GM21526 (cell line): ENCODE measurements around the gene ATP5IF1.
A peak's percentile ranks its signal among the peaks of the same experiment; 100 is the strongest.

Source experiments
- ATAC-seq: cut with Tn5 transposase; IDR thresholded peaks from one replicate; pipeline ENCODE4 v1.9.1; 2021; ENCODE audit warnings: moderate library complexity; ENCODE audit not compliant: unreplicated experiment, low FRiP score

ATP5IF1 gene

DNA sequence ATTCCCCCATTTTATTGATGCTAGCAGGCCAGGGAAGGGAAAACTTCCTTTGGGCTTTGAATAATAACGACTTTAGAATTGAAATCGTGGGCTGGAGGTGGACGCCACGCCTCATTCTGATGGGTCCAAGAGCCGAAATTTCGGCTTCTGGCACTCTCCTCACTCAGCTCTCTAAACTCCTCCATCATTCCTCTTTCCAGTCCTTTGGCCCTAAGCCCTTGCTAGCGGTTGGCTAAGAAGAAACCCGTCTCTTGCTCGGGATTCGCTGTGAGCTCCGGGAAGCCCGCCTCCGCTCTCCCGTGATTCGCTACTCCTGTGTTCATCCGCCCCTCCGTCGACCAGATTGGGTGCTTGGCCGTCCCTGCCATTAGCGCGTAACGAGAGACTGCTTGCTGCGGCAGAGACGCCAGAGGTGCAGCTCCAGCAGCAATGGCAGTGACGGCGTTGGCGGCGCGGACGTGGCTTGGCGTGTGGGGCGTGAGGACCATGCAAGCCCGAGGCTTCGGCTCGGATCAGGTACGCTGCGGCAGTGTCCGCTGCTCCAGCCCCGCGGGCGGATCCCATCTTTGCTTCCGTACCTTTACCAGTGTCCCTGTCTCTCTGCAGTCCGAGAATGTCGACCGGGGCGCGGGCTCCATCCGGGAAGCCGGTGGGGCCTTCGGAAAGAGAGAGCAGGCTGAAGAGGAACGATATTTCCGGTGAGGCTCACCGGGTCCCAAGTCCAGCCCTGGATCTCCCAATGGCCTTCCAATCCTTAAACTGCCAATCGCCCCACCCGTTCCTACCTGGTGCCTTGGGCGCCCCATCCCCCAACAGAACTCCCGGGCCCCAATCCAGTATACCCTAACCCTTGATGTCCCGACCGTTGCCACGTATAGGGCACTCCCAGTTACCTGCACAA lies at the start of gene ATP5IF1:
Gene ATP5IF1, plus strand, starts transcription at position 370 of the 901 bp plus-strand sequence. Its CDS starts 60 bp downstream, at position 430.
- ATAC-seq: peak; percentile 73

DNA sequence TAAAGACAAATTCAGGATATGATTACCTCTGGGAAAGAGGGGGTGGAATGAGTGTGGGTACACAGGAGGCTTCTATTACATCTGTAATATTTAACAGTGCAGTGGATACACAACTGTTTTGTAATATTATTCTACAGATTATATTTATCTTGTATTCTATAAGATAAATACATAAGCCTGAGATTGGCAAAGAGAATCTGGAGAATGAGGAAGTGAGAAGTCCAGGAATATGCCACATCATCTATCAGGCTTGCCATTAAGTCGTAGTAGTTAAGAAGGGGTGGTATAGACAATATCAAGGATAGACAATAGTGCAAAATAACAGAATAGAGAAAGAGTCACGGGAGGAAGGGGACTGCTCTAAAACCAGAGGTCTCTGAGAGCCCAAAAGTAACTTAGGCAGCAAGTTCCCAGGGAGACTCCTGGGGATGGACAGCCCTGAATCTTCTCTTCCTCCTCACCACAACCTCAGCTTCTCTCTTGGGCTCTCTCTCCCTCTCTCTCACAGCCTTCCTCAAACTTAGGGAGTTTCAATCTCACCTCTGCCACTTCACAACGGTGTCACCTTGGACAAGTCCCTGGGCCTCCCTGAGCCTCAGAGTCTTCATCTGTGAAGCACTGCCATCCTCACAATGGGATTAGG lies 45.5 kb upstream of the ATP5IF1 start:
- no peak for ATAC-seq

DNA sequence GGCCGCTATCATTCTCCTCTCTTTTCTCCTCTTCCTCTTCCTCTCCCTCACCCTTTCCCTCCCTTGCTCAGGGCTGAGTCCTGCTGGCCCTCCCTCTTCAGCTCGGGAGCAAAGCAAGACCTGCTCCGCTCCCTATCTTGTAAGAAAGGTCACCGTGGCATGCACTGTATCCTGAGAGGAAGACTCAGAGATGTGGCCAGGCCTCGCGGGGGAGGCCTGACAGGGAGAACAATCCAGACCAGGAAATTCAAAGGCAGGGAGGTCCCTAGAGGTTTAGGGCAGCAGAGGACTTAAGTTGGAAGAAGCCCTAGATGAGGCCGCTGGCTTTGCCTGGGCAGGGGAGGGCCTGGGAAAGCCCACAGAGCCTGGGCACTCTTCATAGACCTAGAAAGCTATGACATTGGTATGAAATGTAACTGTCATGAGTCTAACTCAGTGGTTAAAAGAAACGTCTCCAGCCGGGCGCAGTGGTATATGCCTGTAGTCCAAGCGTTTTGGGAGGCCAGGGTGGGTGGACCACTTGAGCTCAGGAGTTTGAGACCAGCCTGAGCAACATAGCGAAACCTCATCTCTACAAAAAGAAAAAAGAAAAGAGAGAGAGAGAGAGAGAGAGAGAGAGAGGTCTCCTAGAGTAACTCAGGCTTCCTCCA lies 44.8 kb upstream of the ATP5IF1 start:
- no peak for ATAC-seq

DNA sequence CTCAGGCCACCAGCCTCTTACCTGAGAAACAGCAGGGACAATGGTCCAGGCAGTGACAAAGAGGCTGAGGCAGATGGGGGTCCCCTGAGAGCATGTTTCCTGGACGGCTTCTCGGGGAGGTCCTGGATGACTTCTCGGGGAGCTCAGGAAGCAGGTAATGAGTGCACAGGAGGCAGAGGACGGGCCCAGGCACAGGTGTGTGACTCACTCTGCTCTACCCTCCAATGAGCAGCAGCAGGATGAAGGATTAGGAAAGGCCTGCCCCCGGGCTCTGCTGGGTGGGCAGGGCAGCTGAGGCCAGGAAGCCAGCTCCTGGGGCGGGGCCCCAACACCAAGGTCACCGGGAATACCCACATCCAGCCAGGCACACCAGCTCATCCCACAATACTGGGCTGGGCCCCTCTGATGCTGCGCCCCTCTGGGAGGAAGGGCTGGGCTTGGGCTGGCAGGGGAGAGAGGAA lies 42.2 kb upstream of the ATP5IF1 start:
- no peak for ATAC-seq

DNA sequence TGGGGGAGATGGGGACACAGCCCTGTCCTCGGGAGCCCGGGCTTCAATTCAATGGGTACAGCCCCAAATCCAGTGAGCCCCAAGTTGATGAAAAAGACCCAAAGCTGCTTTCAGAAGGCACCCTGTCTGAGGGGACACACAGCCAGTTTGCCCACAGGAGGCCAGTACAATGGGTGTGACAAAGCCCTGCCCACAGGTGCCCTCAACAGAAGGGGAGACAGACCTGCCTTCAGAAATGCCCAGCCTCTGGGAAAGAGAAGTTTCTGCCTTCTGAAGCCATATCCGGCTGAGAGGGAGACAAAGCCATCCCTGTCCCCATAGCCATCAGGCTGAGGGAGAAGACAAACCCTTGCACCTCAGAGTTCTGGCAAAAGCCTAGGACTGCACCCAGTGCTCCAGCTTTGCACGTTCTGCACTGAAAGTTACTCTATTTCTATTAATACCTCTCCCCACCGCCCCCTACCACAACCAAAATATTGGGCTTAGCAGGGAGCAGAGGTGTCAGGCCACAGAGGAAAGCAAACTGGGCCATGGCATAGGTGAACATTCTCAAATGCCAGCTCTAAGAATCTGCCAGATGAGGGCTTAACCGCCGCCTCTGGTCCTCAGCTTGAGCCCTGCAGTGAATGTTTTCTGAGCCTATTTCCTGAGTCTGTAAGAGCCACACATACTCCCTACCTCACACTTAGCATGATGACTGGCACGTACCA lies 41.4 kb upstream of the ATP5IF1 start:
- ATAC-seq: no peak

DNA sequence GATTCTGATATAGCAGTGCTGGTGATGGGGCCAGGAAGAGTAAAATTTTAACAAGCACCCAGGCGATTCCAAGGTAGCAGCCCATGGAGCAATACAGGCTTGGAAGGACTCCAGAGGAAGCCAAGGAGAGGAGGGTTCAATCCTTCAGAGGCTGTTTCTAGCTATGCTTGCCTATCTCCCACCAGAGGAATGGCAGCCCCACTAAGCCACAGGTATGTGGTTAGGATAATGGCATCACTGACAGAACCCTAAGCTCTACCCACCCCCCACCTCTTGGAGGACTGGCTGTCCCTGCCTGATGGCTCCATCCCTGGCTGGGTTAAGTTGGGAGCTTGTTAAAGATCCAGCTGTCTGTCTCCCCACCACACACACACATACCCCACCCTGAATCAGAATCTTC lies 40.1 kb upstream of the ATP5IF1 start:
- no peak for ATAC-seq

DNA sequence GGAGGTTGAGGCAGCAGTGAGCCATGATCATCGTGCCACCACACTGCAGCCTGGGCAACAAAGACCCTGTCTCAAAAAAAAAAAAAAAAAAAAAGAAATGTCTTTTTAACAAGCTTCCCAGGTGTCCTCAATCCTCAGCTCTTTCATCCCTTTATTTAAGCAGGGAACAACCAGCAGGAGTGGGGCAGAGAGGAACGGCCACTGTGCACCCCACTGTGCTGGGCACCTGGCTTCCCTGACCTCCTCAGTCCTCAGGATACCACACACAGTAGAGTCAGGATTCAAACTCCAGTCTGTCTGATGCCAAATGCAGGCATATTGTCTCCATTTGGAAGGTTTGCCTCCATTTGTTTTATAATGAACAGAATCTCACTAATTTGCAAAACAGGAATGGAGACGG lies 39.6 kb upstream of the ATP5IF1 start:
- ATAC-seq: no peak

DNA sequence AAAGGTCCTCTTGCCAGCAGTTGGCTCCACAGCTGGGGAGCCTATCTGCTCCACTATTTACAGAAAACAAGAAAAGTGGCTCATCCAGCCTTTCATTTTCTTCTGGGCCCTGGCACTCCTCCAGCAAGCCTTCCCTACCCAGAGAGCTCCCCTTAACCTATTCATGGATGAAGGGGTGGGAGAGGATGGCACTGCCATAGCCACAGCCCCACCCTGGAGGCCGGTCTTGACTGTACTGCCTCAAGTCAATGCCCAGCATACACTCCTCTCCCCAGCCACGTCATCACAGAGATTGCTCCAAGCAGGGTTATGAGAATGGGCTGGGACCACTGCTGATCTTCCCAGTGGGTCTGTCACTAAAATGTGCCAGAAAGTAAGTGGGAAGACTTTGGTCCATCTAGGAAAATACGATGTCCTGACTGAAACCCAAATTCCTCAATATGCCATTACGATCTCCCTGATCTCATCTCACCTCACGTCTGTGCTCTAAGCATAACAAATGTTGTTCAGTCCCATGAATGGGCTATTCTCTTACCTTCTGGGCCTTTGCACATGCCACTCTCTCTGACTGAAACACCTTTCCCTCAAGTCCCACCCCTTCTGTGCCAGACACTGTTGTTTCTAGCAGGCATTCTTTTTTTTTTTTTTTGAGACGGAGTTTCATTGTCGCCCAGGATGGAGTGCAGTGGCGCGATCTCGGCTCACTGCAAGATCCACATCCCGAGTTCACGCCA lies 38.1 kb upstream of the ATP5IF1 start:
- no peak for ATAC-seq

DNA sequence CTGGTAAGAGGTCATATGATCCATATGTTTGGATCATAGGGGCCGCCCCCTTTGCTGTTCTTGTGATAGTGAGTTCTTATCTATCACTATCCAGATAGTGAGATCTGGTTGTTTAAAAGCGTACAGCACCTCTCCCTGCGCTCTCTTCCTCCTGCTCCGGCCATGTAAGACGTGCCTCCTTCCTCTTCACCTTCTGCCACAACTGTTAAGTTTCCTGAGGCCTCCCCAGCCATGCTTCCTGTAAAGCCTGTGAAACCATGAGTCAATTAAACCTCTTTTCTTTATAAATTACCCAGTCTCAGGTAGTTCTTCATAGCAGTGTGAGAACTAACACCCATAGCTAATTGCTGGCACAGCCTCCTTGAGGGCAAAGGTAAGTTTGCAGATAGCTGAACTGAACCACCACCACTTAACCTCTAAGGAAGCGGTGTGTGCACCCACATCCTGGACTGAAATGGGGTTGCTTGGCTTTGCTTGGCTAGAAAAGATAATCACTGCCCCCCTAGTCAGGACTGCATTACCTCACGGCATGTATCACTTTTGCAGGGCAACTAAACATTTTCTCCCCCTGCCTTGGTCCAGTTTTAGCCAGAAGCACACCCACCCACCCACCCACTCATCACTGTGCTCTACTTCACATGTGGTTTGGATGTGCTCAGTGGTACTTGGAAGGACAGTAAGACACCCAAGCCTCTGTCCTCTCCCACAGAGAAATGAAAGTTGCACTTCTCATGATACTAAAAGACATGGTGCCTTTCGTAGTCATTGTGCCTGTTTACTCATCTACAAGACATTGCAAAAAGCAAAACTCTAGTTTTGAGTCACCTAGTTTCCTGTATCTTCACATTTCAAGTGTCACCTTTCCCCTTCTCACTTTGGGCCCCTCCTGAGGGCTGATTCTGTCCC lies 36.3 kb upstream of the ATP5IF1 start:
- peak; percentile 65 for ATAC-seq

DNA sequence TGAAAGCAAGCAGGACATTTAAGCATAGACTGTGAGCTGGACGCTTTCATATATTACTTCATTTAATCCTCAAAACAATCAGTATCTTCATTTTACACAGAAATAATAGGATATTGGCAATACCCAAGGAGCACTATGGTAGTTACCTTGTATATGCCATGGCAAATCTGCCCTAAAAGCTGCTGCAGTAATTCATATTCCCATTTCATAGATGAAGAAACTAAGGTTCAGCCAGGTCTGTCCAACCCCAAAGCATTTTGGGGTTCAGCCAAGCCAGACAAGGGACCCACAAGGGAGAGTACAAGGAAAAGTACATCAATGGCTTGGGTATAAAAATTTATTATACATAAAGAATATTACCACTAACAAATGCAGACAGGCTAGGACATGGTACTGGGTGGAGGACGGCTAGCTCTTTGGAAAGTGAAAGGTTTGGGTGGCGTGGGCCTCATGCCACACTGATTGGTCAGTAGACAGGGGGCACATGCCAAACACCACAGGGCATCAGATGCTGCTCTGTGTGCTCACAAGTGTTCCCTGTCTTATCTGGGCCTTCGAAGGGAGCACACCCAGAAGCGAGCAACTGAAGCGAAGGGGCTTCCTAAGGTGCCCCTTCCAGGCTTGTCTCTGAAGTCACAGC lies 35.6 kb upstream of the ATP5IF1 start:
- ATAC-seq: no peak

DNA sequence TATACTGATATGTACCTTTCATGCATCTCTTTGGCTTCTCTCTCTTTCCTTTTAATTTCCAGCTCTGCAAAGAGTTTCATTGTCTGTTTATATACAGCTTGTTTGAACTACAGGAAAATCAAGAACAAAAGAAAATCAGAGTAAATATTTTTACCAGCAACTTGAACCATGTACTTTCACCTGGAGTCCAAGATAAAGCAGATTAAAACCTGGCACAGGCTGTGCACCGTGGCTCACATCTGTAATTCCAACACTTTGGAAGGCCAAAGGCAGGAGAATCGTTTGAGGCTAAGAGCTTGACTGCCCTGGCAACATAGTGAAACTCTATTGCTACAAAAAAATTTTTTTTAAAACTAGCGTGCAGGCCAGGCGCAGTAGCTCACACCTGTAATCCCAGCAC lies 30.7 kb upstream of the ATP5IF1 start:
- ATAC-seq: no peak

DNA sequence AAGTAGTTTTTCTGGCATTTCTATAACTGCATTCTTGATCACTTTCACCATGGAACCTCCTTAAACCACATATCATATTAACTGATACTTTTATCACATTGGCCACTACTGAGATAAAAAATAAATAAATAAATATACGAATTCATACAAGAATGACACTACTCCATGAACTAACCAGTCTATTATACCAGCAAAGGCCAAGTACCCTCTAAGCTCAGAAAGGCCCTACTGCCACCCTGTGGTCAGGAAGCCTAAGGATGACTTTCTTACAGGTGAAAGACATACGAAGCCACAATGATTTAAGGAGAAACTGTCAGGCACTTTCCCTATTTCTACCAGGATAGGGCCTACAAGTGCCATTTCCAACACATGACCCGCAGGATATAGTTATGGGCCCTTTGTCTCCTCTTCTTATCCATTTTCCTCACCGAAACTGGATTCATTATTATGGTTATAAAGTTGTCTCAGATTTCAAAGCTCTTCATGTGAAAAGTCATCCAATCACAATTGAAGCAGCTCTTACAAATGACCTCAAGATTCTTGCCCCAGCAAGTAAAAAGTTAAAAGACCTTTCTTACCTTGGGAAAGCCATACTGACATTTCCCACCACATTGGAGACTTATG lies 27.0 kb upstream of the ATP5IF1 start:
- no peak for ATAC-seq

DNA sequence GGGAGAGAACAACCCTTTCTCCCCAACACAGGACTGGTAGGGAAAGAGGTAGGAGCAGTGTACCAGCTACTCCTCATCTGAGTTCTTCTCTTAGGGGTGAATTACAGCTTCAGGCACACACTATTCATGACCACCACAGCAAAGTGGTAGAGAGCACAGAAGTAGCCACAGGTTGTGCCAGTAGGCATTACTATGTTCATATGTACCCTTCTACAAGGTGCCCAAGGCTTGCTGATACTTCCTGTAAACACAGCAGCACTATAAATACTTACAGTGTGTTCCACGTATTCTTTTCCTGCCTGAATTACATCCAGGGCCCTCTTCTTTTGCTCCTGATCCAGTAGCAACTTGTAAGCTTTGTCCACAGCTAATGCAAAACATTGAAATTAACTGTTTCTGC lies 26.2 kb upstream of the ATP5IF1 start:
- no peak for ATAC-seq

DNA sequence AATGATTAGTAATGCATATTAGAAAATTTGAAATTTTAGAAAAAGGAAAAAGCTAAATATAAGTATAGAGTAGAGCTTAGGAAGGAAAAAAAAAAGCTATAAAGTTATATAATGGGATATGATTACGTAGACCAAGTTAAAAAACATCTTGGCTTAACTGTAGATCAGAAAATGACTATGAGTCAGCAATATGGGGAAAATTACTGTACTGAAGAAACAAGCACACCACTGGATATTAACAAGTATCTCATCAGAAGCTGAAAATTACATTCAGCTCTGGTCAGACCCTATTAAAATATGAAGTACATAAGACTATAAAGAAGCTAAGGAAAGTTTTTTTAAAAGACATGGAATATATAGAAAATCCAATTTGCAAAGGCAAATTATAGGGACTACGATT lies 22.6 kb upstream of the ATP5IF1 start:
- no peak for ATAC-seq

DNA sequence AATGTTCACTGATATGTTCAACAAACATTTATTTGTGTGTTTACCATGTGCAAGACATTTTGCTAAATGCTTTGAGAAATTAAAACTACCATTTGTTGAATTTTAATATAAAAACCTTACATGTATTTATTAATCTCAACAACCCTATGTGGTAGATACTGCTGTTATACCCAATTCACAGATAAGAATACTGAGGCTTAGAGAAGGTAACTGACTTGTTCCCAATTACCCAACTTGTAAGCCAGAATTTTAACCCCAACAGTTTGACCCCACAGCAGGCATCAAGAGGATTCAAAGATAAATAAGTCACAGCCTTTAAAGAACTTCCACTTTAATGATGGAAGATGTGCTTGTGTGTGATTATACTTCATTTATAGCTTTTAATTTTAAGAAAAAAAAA lies 6.8 kb upstream of the ATP5IF1 start:
- no peak for ATAC-seq

DNA sequence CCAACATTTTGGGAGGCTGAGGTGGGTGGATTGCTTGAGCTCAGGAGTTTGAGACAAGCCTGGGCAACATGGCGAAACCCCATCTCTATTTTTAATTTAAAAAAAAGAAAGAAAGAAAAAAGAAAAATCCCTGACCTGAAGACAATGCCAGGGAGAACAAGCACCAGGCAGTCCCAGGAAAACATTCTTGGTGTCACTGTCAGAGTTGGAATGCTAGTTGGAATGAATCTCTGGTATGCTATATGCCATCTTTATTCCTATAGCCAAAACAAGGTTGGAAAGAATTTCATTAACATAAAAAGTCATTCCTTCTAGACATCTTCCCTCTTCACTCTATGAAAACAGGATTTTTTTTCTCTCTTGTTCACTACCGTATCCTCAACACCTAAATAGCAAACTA lies 5.9 kb upstream of the ATP5IF1 start:
- no peak for ATAC-seq

DNA sequence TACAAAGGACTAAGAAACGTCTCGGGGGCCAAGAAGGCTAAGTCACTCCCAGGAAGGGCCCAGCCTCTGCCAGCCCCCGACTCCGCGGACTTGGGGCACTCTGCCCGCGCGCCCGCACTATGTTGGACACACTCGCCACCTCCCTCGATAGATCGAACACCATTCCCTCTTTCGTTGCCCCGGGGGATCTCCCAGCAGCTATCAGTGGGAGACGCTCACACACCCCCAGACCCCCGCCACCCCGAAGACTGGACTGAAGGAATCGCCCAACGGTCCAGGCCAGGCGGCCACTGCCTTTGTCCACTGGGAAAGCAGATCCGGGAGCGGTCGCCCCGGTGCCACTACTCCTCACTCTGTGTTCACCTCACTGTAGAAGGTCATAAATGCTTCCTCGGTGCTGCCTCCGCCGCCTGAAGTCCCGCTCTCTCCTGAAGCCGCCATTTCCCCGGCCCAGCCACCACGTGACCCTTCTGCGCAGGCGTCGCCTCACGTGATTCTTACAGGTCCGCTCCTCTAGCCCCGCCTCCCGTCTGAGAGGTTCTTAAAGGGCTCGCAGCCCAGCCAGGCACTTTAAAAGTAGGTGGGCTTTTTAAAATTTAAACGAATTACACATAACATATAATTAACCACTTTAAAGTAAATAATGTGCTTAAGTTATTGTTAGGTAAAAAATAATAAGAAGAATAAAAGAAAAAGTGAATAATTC lies 3.2 kb upstream of the ATP5IF1 start, which contains the start of gene DNAJC8:
Gene DNAJC8, minus strand, starts transcription at position 472 of the 706 bp plus-strand sequence. Its CDS starts 31 bp downstream, at position 441.
- peak; percentile 56 for ATAC-seq

DNA sequence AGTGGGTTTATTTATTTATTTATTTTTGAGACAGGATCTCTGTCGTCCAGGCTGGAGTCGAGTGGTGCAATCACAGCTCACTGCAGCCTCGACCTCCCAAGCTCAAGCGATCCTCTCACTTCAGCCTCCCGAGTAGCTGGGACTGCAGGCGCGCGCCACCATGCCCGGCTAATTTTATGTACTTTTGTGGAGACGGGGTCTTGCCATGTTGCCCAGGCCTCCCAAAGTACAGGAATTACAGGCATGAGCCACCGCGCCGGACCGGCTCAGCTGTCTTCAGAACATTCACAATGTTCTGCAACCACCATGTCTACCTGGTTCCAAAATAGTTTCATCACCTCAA lies 2.7 kb upstream of the ATP5IF1 start:
- no peak for ATAC-seq
